Erythroblast (primary cell): ENCODE data around the gene RNASE8.
"Not testable (repeated sequence)": the region's sequence is repeated elsewhere in the genome, so short reads cannot be mapped to it uniquely, and the experiment has no call there.

Experiments
- GATA1 ChIP-seq: IDR thresholded peaks from 2 replicates; pipeline ENCODE4 v1.6.1; 2011; ENCODE audit warnings: low read depth, mild to moderate bottlenecking, control low read depth, low read length, moderate library complexity
- POLR2A ChIP-seq: IDR thresholded peaks from 2 replicates; pipeline ENCODE4 v1.6.1; 2011; ENCODE audit warnings: mild to moderate bottlenecking, low read length

DNA sequence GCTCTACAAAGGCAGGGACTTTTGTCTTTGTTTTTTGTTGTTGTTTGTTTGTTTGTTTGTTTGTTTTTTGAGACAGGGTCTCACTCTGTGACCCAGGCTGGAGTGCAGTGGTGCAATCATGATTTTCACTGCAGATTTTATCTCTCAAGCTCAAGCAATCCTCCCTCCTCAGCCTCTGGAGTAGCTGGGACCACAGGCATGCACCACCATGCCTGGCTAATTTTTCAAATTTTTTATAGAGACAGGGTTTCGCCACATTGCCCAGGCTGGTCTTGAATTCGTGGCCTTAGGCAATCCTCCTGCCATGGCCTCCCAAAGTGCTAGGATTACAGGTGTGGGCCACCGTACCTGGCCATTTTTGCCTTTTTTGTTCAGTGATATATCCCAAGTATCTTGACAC is 16.7 kb upstream of the RNASE8 start:
- not testable (repeated sequence) for TF ChIP-seq POLR2A, GATA1
